ENCODE data around the gene LRMDA. TPM values are rescaled to one million over a fixed set of nuclear protein-coding genes. Genes with fewer than 3 reads are reported as not detected.

LRMDA gene
- total and polyA plus RNA-seq, 7 donors = 2.8 to 22.2 (median 9.0) TPM

- Histone ChIP-seq H3K36me3 (no peaks in the 10 kb centered on the region), H3K4me3 (no peak overlapping the region), H3K27me3 (no peaks in the 10 kb centered on the region), H3K27ac (no peak overlapping the region), H3K9me3 (no peaks in the 10 kb centered on the region), H3K4me1 (no peaks in the 10 kb centered on the region)
- DNase-seq = no peak
- intact Hi-C loops (cut with DNase I) = no loop called here
- TF ChIP-seq POLR2AphosphoS5 (IDR thresholded peaks at IDR 0.05) (no peak), CTCF (IDR thresholded peaks at IDR 0.05) (no peak), EP300 (IDR thresholded peaks at IDR 0.05) (no peak), POLR2A (IDR thresholded peaks at IDR 0.05) (no peak)
- WGBS, 2 donors = 57 to 89% methylated on average over 9 of the region's 9 CpGs
Observed at GRCh38 chr10:76176166-76176550, 744.7 kb downstream of the LRMDA start.

GRCh38 chr10:76177936-76178335 lies 746.5 kb downstream of the LRMDA start:
- intact Hi-C loops (cut with DNase I) = no loop called here
- Histone ChIP-seq H3K27ac (no peak overlapping the region), H3K9me3 (no peaks in the 10 kb centered on the region), H3K4me3 (no peak overlapping the region), H3K27me3 (no peaks in the 10 kb centered on the region), H3K4me1 (no peaks in the 10 kb centered on the region), H3K36me3 (no peaks in the 10 kb centered on the region)
- WGBS, 2 donors = 97 to 98% methylated on average over 2 of the region's 2 CpGs
- DNase-seq = no peak
- TF ChIP-seq EP300 (IDR thresholded peaks at IDR 0.05) (no peak), POLR2AphosphoS5 (IDR thresholded peaks at IDR 0.05) (no peak), CTCF (IDR thresholded peaks at IDR 0.05) (no peak), POLR2A (IDR thresholded peaks at IDR 0.05) (no peak)

DNA sequence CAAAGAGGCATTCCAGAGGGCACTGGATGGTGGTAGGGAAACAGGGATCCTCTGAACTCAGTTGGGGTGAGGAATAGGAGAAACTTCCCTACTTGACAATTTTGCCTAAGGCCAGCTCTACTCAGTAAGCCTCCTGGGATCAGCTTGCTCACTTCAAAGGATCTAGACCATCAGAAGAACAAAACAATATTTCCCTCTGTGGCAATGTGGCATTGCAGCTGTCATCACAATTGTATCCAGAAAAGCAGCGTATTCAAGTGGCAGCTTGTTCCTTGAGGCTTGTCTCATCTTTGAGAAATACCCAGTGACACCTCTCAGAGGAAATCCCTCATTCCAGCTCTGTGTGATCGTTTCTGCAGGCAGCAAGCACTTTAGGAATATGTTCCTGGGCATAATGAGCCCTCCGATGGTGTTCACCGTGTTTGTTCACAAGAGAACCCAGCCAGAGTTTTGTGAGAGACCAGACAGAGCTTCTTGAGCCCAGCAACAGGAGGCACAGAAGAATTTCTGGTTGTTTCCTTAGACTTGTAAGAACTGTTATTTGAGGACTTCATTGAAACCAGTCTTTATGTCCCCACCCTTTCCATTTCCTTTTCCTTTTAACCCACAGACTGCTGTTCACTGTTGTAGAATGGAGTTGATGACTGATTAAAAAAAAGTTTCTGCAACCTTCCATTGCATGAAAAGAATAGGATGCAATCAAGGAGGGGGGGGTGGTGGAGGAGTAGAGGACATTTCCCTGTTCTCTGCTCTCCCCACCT lies 747.3 kb downstream of the LRMDA start:
- intact Hi-C loops (cut with DNase I) = no loop called here
- no peak for TF ChIP-seq CTCF (IDR thresholded peaks at IDR 0.05)
- TF ChIP-seq POLR2AphosphoS5 (IDR thresholded peaks at IDR 0.05) = no peak
- no peak for TF ChIP-seq EP300 (IDR thresholded peaks at IDR 0.05)
- TF ChIP-seq POLR2A (IDR thresholded peaks at IDR 0.05) = no peak
- Histone ChIP-seq H3K9me3 (no peaks in the 10 kb centered on the region), H3K27me3 (no peaks in the 10 kb centered on the region), H3K4me3 (no peak overlapping the region), H3K36me3 (no peaks in the 10 kb centered on the region), H3K4me1 (no peaks in the 10 kb centered on the region), H3K27ac (no peak overlapping the region)
- 81 to 86% methylated on average over 4 of the region's 4 CpGs for WGBS, 2 donors
- no peak for DNase-seq

GRCh38 chr10:76179806-76180205 lies 748.4 kb downstream of the LRMDA start:
- H3K4me1 ChIP-seq = no peaks in the 10 kb centered on the region
- no peak overlapping the region for H3K4me3 ChIP-seq
- no peak overlapping the region for H3K27ac ChIP-seq
- H3K9me3 ChIP-seq = no peaks in the 10 kb centered on the region
- TF ChIP-seq EP300 (IDR thresholded peaks at IDR 0.05) = no peak
- TF ChIP-seq POLR2A (IDR thresholded peaks at IDR 0.05) = no peak
- TF ChIP-seq POLR2AphosphoS5 (IDR thresholded peaks at IDR 0.05) = no peak
- TF ChIP-seq CTCF (IDR thresholded peaks at IDR 0.05) = no peak
- DNase-seq = no peak
- WGBS, 2 donors = 91 to 92% methylated on average over 5 of the region's 5 CpGs
- no peaks in the 10 kb centered on the region for H3K36me3 ChIP-seq
- H3K27me3 ChIP-seq = no peaks in the 10 kb centered on the region
- intact Hi-C loops (cut with DNase I) = no loop called here

- Histone ChIP-seq H3K4me3 (no peak overlapping the region), H3K4me1 (peaks cover 0 to 18% (median 11%) of the 10 kb centered on the region in 4 donors)
Observed at GRCh38 chr10:76184647-76185046, 753.2 kb downstream of the LRMDA start.

More at GRCh38 chr10:76184647-76185046, 753.2 kb downstream of the LRMDA start:
- no peak for DNase-seq
- H3K9me3 ChIP-seq = no peaks in the 10 kb centered on the region
- intact Hi-C loops (cut with DNase I) = no loop called here
- H3K27ac ChIP-seq = no peak overlapping the region
- no peak for TF ChIP-seq CTCF (IDR thresholded peaks at IDR 0.05)
- no peak for TF ChIP-seq POLR2AphosphoS5 (IDR thresholded peaks at IDR 0.05)
- TF ChIP-seq POLR2A (IDR thresholded peaks at IDR 0.05) = no peak
- no peak for TF ChIP-seq EP300 (IDR thresholded peaks at IDR 0.05)
- H3K36me3 ChIP-seq = no peaks in the 10 kb centered on the region
- no peaks in the 10 kb centered on the region for H3K27me3 ChIP-seq
- WGBS, 2 donors = 92 to 93% methylated on average over 5 of the region's 5 CpGs

All from sigmoid colon (tissue), 7 donors.